ENCODE data around the gene LAMTOR3.

Gene LAMTOR3

GRCh38 chr4:99838927-99839326, 55.3 kb downstream of the LAMTOR3 start:
- H3K14ac ChIP-seq (ENCODE audit: low read length in 2 of 2), result no peak overlapping the region
- H4K91ac ChIP-seq (ENCODE audit: low read length), result no peak overlapping the region
- no peak overlapping the region for H3K4me2 ChIP-seq (ENCODE audit: low read length, poor library complexity, severe bottlenecking)
- H3K18ac ChIP-seq (ENCODE audit: low read depth in 1 of 2, low read length in 2 of 2), result no peak overlapping the region
- no peak overlapping the region for H3K9ac ChIP-seq (ENCODE audit: low read length)
- no peak overlapping the region for H2BK5ac ChIP-seq (ENCODE audit: low read depth, low read length, poor library complexity, severe bottlenecking)
- peak overlapping the region in 1 of 2 experiments; percentile 38 for H3K23ac ChIP-seq (ENCODE audit: low read length in 2 of 2)
- 94% methylated on average over 2 of the region's 2 CpGs for WGBS
- H4K8ac ChIP-seq (ENCODE audit: low read length), result no peak overlapping the region
- no peaks in the 10 kb centered on the region for H3K4me1 ChIP-seq (ENCODE audit: control insufficient read depth, insufficient read depth, low read depth, low read length)
- H3K4ac ChIP-seq (ENCODE audit: low read depth in 1 of 2, low read length in 2 of 2), result no peak overlapping the region
- no peak for DNase-seq
- H3K27me3 ChIP-seq (ENCODE audit: control insufficient read depth in 1 of 2, insufficient read depth in 1 of 2, low read length in 2 of 2), result no peaks in the 10 kb centered on the region
- no peak overlapping the region for H2AK5ac ChIP-seq (ENCODE audit: low read length, severe bottlenecking)
- H2BK15ac ChIP-seq (ENCODE audit: low read depth, poor library complexity, severe bottlenecking), result no peak overlapping the region
- no peak overlapping the region for H2AFZ ChIP-seq (ENCODE audit: low read depth, low read length)
- no peaks in the 10 kb centered on the region for H3K79me1 ChIP-seq (replicated peaks; ENCODE audit: low read length, poor library complexity, severe bottlenecking)
- no peak overlapping the region for H3K27ac ChIP-seq (ENCODE audit: low read length, poor library complexity, severe bottlenecking)
- H2BK12ac ChIP-seq (ENCODE audit: low read length in 2 of 2), result no peak overlapping the region
- H3K4me3 ChIP-seq (ENCODE audit: insufficient read depth in 1 of 2, low read depth in 1 of 2, low read length in 2 of 2), result no peak overlapping the region
- no peak overlapping the region for H2BK120ac ChIP-seq (ENCODE audit: low read depth, low read length)
- no peaks in the 10 kb centered on the region for H3K9me3 ChIP-seq (ENCODE audit: control insufficient read depth, low read length)
- no peaks in the 10 kb centered on the region for H3K36me3 ChIP-seq (ENCODE audit: control insufficient read depth in 1 of 2, insufficient read depth in 2 of 2, low read depth in 1 of 2, low read length in 2 of 2)

- no peak overlapping the region for H3K27ac ChIP-seq (ENCODE audit: low read length, poor library complexity, severe bottlenecking)
- no peak overlapping the region for H2AK5ac ChIP-seq (ENCODE audit: low read length, severe bottlenecking)
- H3K14ac ChIP-seq (ENCODE audit: low read length in 2 of 2), result no peak overlapping the region
- DNase-seq, result no peak
- H2AFZ ChIP-seq (ENCODE audit: low read depth, low read length), result no peak overlapping the region
- H3K79me1 ChIP-seq (replicated peaks; ENCODE audit: low read length, poor library complexity, severe bottlenecking), result no peaks in the 10 kb centered on the region
- no peak overlapping the region for H4K8ac ChIP-seq (ENCODE audit: low read length)
- H3K23ac ChIP-seq (ENCODE audit: low read length in 2 of 2), result no peak overlapping the region
- H3K27me3 ChIP-seq (ENCODE audit: control insufficient read depth in 1 of 2, insufficient read depth in 1 of 2, low read length in 2 of 2), result no peaks in the 10 kb centered on the region
- no peak overlapping the region for H3K4me2 ChIP-seq (ENCODE audit: low read length, poor library complexity, severe bottlenecking)
- H2BK12ac ChIP-seq (ENCODE audit: low read length in 2 of 2), result no peak overlapping the region
- no peak overlapping the region for H2BK5ac ChIP-seq (ENCODE audit: low read depth, low read length, poor library complexity, severe bottlenecking)
- H3K9ac ChIP-seq (ENCODE audit: low read length), result no peak overlapping the region
- H3K4me1 ChIP-seq (ENCODE audit: control insufficient read depth, insufficient read depth, low read depth, low read length), result no peaks in the 10 kb centered on the region
- H4K91ac ChIP-seq (ENCODE audit: low read length), result no peak overlapping the region
- no peak overlapping the region for H3K4ac ChIP-seq (ENCODE audit: low read depth in 1 of 2, low read length in 2 of 2)
- no peak overlapping the region for H3K18ac ChIP-seq (ENCODE audit: low read depth in 1 of 2, low read length in 2 of 2)
- H3K9me3 ChIP-seq (ENCODE audit: control insufficient read depth, low read length), result no peaks in the 10 kb centered on the region
- no peak overlapping the region for H2BK120ac ChIP-seq (ENCODE audit: low read depth, low read length)
- H2BK15ac ChIP-seq (ENCODE audit: low read depth, poor library complexity, severe bottlenecking), result no peak overlapping the region
- H3K4me3 ChIP-seq (ENCODE audit: insufficient read depth in 1 of 2, low read depth in 1 of 2, low read length in 2 of 2), result no peak overlapping the region
- H3K36me3 ChIP-seq (ENCODE audit: control insufficient read depth in 1 of 2, insufficient read depth in 2 of 2, low read depth in 1 of 2, low read length in 2 of 2), result no peaks in the 10 kb centered on the region
- 83% methylated on average over 1 of the region's 2 CpGs for WGBS
Observed at GRCh38 chr4:99835942-99836341, 58.3 kb downstream of the LAMTOR3 start.

GRCh38 chr4:99834569-99834968, 59.7 kb downstream of the LAMTOR3 start:
- Histone ChIP-seq H4K8ac (ENCODE audit: low read length) (no peak overlapping the region), H2BK5ac (ENCODE audit: low read depth, low read length, poor library complexity, severe bottlenecking) (no peak overlapping the region), H3K23ac (ENCODE audit: low read length in 2 of 2) (no peak overlapping the region), H3K4ac (ENCODE audit: low read depth in 1 of 2, low read length in 2 of 2) (no peak overlapping the region), H3K9me3 (ENCODE audit: control insufficient read depth, low read length) (no peaks in the 10 kb centered on the region), H2BK120ac (ENCODE audit: low read depth, low read length) (no peak overlapping the region), H2BK12ac (ENCODE audit: low read length in 2 of 2) (no peak overlapping the region), H3K4me2 (ENCODE audit: low read length, poor library complexity, severe bottlenecking) (no peak overlapping the region), H3K36me3 (ENCODE audit: control insufficient read depth in 1 of 2, insufficient read depth in 2 of 2, low read depth in 1 of 2, low read length in 2 of 2) (no peaks in the 10 kb centered on the region), H4K91ac (ENCODE audit: low read length) (no peak overlapping the region), H3K14ac (ENCODE audit: low read length in 2 of 2) (no peak overlapping the region), H3K4me3 (ENCODE audit: insufficient read depth in 1 of 2, low read depth in 1 of 2, low read length in 2 of 2) (no peak overlapping the region), H3K18ac (ENCODE audit: low read depth in 1 of 2, low read length in 2 of 2) (no peak overlapping the region), H3K27me3 (ENCODE audit: control insufficient read depth in 1 of 2, insufficient read depth in 1 of 2, low read length in 2 of 2) (no peaks in the 10 kb centered on the region), H2AK5ac (ENCODE audit: low read length, severe bottlenecking) (no peak overlapping the region), H3K27ac (ENCODE audit: low read length, poor library complexity, severe bottlenecking) (no peak overlapping the region), H3K79me1 (replicated peaks; ENCODE audit: low read length, poor library complexity, severe bottlenecking) (no peaks in the 10 kb centered on the region), H2AFZ (ENCODE audit: low read depth, low read length) (no peak overlapping the region), H3K4me1 (ENCODE audit: control insufficient read depth, insufficient read depth, low read depth, low read length) (no peaks in the 10 kb centered on the region), H3K9ac (ENCODE audit: low read length) (no peak overlapping the region), H2BK15ac (ENCODE audit: low read depth, poor library complexity, severe bottlenecking) (no peak overlapping the region)
- 91% methylated on average over 7 of the region's 7 CpGs for WGBS
- no peak for DNase-seq

- H3K9me3 ChIP-seq (ENCODE audit: control insufficient read depth, low read length), result no peaks in the 10 kb centered on the region
Observed at GRCh38 chr4:99833756-99834155, 60.5 kb downstream of the LAMTOR3 start.

More at GRCh38 chr4:99833756-99834155, 60.5 kb downstream of the LAMTOR3 start:
- Histone ChIP-seq H4K8ac (ENCODE audit: low read length) (no peak overlapping the region), H2AK5ac (ENCODE audit: low read length, severe bottlenecking) (no peak overlapping the region), H3K4me2 (ENCODE audit: low read length, poor library complexity, severe bottlenecking) (no peak overlapping the region), H3K4me1 (ENCODE audit: control insufficient read depth, insufficient read depth, low read depth, low read length) (no peaks in the 10 kb centered on the region), H3K9ac (ENCODE audit: low read length) (no peak overlapping the region), H3K36me3 (ENCODE audit: control insufficient read depth in 1 of 2, insufficient read depth in 2 of 2, low read depth in 1 of 2, low read length in 2 of 2) (no peaks in the 10 kb centered on the region), H2BK15ac (ENCODE audit: low read depth, poor library complexity, severe bottlenecking) (no peak overlapping the region), H2BK120ac (ENCODE audit: low read depth, low read length) (no peak overlapping the region), H3K27ac (ENCODE audit: low read length, poor library complexity, severe bottlenecking) (no peak overlapping the region), H2BK5ac (ENCODE audit: low read depth, low read length, poor library complexity, severe bottlenecking) (no peak overlapping the region), H3K14ac (ENCODE audit: low read length in 2 of 2) (no peak overlapping the region), H3K23ac (ENCODE audit: low read length in 2 of 2) (no peak overlapping the region), H3K4me3 (ENCODE audit: insufficient read depth in 1 of 2, low read depth in 1 of 2, low read length in 2 of 2) (no peak overlapping the region), H2BK12ac (ENCODE audit: low read length in 2 of 2) (no peak overlapping the region), H2AFZ (ENCODE audit: low read depth, low read length) (no peak overlapping the region), H4K91ac (ENCODE audit: low read length) (no peak overlapping the region), H3K79me1 (replicated peaks; ENCODE audit: low read length, poor library complexity, severe bottlenecking) (no peaks in the 10 kb centered on the region), H3K18ac (ENCODE audit: low read depth in 1 of 2, low read length in 2 of 2) (no peak overlapping the region), H3K4ac (ENCODE audit: low read depth in 1 of 2, low read length in 2 of 2) (no peak overlapping the region), H3K27me3 (ENCODE audit: control insufficient read depth in 1 of 2, insufficient read depth in 1 of 2, low read length in 2 of 2) (no peaks in the 10 kb centered on the region)
- WGBS, result 98% methylated on average over 4 of the region's 5 CpGs
- DNase-seq, result no peak

Measured in mesenchymal stem cell (in vitro differentiated cells and primary cell).